WTC11 (cell line): Measurements from ENCODE around the gene TRIM13. TPM values are rescaled to one million over a fixed set of nuclear protein-coding genes. Genes with fewer than 3 reads are reported as not detected.
"Not testable (repeated sequence)": the region's sequence is repeated elsewhere in the genome, so short reads cannot be mapped to it uniquely, and the experiment has no call there.

ENCODE experiments used
- ATAC-seq: fragments of 200-7000 bp; cut with Tn5 transposase; 2 replicates; pipeline ENCODE4 v1.10.0; 2021; ENCODE audit warnings: mild to moderate bottlenecking, moderate library complexity
- CTCF ChIA-PET: fragments of 300-600 bp; sonication (Branson Sonifier 250); formaldehyde crosslinking; loops from one replicate; lab custom pipeline; 2021; ENCODE audit warnings: antibody characterized with exemption; lab: Charles Lee
- POLR2A ChIA-PET: fragments of 350-600 bp; sonication (Branson Sonifier 250); formaldehyde crosslinking; loops from one replicate; lab custom pipeline; 2021; ENCODE audit warnings: antibody characterized with exemption; lab: Charles Lee
- DNase-seq: peaks from one replicate; pipeline ENCODE4 v3.0.0; 2021; ENCODE audit warnings: low spot score
- H3K27ac Mint-ChIP-seq: 2 replicates; pipeline ENCODE4 v1.8.0; 2021; ENCODE audit warnings: mixed read lengths
- H3K27me3 Mint-ChIP-seq: 2 replicates; pipeline ENCODE4 v1.8.0; 2021; ENCODE audit warnings: low read depth, mild to moderate bottlenecking, moderate library complexity, mixed read lengths
- H3K36me3 Mint-ChIP-seq: 2 replicates; pipeline ENCODE4 v1.8.0; 2021; ENCODE audit warnings: mixed read lengths
- H3K4me1 Mint-ChIP-seq: 2 replicates; pipeline ENCODE4 v1.8.0; 2022; ENCODE audit warnings: mixed read lengths
- H3K4me3 Mint-ChIP-seq: 2 replicates; pipeline ENCODE4 v1.8.0; 2021; ENCODE audit warnings: mild to moderate bottlenecking, moderate library complexity, mixed read lengths
- H3K9me3 Mint-ChIP-seq: 2 replicates; pipeline ENCODE4 v1.8.0; 2021; ENCODE audit warnings: mixed read lengths
- ARID4B ChIP-seq: sonication (generic); formaldehyde crosslinking; IDR thresholded peaks from 2 replicates; pipeline ENCODE4 v1.8.0; 2023; ENCODE audit warnings: missing genetic modification reagents, mild to moderate bottlenecking, borderline replicate concordance
- ATF1 ChIP-seq: sonication (generic); formaldehyde crosslinking; IDR thresholded peaks from 2 replicates; pipeline ENCODE4 v1.8.1; 2023; ENCODE audit warnings: mild to moderate bottlenecking, moderate library complexity, missing genetic modification reagents
- ATF3 ChIP-seq: sonication (generic); formaldehyde crosslinking; conservative IDR thresholded peaks from 2 replicates; pipeline ENCODE4 v1.8.1; 2022; ENCODE audit warnings: mild to moderate bottlenecking, missing genetic modification reagents
- ETV6 ChIP-seq: sonication (generic); formaldehyde crosslinking; IDR thresholded peaks from 2 replicates; pipeline ENCODE4 v1.8.1; 2022; ENCODE audit warnings: mild to moderate bottlenecking, missing genetic modification reagents
- FOXJ3 ChIP-seq: sonication (generic); formaldehyde crosslinking; IDR thresholded peaks from 2 replicates; pipeline ENCODE4 v1.9.0; 2021; ENCODE audit warnings: missing genetic modification reagents, mild to moderate bottlenecking, borderline replicate concordance
- IRF2 ChIP-seq: sonication (generic); formaldehyde crosslinking; IDR thresholded peaks from 2 replicates; pipeline ENCODE4 v1.8.0; 2022; ENCODE audit warnings: low read depth, missing genetic modification reagents, borderline replicate concordance
- JAZF1 ChIP-seq: fragments of 250-450 bp; sonication (Bioruptor Pico); IDR thresholded peaks from 2 replicates; pipeline ENCODE4 v1.9.0; 2021; ENCODE audit warnings: moderate library complexity, mild to moderate bottlenecking, inconsistent platforms
- JUN ChIP-seq: sonication (generic); formaldehyde crosslinking; IDR thresholded peaks from 2 replicates; pipeline ENCODE4 v1.8.0; 2023; ENCODE audit warnings: mild to moderate bottlenecking, missing genetic modification reagents
- MYBL2 ChIP-seq: sonication (generic); formaldehyde crosslinking; IDR thresholded peaks from 2 replicates; pipeline ENCODE4 v1.8.1; 2023; ENCODE audit warnings: mild to moderate bottlenecking, moderate library complexity, missing genetic modification reagents
- PRRX2 ChIP-seq: fragments of 250-450 bp; sonication (Bioruptor Pico); IDR thresholded peaks from 2 replicates; pipeline ENCODE4 v1.8.0; 2021; ENCODE audit warnings: mild to moderate bottlenecking
- SP1 ChIP-seq: sonication (generic); formaldehyde crosslinking; conservative IDR thresholded peaks from 2 replicates; pipeline ENCODE4 v1.8.1; 2022; ENCODE audit warnings: missing genetic modification reagents
- TEAD4 ChIP-seq: sonication (generic); formaldehyde crosslinking; IDR thresholded peaks from 2 replicates; pipeline ENCODE4 v1.8.0; 2022; ENCODE audit warnings: mild to moderate bottlenecking, missing genetic modification reagents
- ZBTB21 ChIP-seq: sonication (generic); formaldehyde crosslinking; IDR thresholded peaks from 2 replicates; pipeline ENCODE4 v1.8.1; 2023; ENCODE audit warnings: mild to moderate bottlenecking, missing genetic modification reagents, borderline replicate concordance
- ZNF219 ChIP-seq: sonication (generic); formaldehyde crosslinking; IDR thresholded peaks from 2 replicates; pipeline ENCODE4 v1.8.0; 2023; ENCODE audit warnings: missing genetic modification reagents, mild to moderate bottlenecking, borderline replicate concordance
- ZNF317 ChIP-seq: sonication (generic); formaldehyde crosslinking; IDR thresholded peaks from 2 replicates; pipeline ENCODE4 v1.8.1; 2023; ENCODE audit warnings: low read depth, mild to moderate bottlenecking, moderate library complexity, missing genetic modification reagents, borderline replicate concordance
- ZNF396 ChIP-seq: fragments of 250-450 bp; sonication (Bioruptor Pico); IDR thresholded peaks from 2 replicates; pipeline ENCODE4 v1.8.0; 2021; ENCODE audit warnings: mild to moderate bottlenecking, moderate library complexity, borderline replicate concordance
- total RNA-seq: library from RNA; stranded (reverse); gene quantifications from 3 replicates; pipeline ENCODE4 v1.2.3, GENCODE V29; 2021
- TF ChIP-seq, protein P1 (sequence below): fragments of 250-450 bp; sonication (Bioruptor Pico); conservative IDR thresholded peaks from 2 replicates; pipeline ENCODE4 v1.9.0; 2021; ENCODE audit warnings: mild to moderate bottlenecking
- TF ChIP-seq, protein P2 (sequence below): sonication (generic); formaldehyde crosslinking; conservative IDR thresholded peaks from 2 replicates; pipeline ENCODE4 v1.8.1; 2023; ENCODE audit warnings: mild to moderate bottlenecking, low read depth, missing genetic modification reagents, moderate library complexity
- TF ChIP-seq, protein P3 (sequence below): sonication (generic); formaldehyde crosslinking; IDR thresholded peaks from 2 replicates; pipeline ENCODE4 v1.8.1; 2022; ENCODE audit warnings: low read depth, missing genetic modification reagents, borderline replicate concordance

Gene TRIM13
- total RNA-seq, 1 experiment from 2014 or later = 27.5 TPM

DNA sequence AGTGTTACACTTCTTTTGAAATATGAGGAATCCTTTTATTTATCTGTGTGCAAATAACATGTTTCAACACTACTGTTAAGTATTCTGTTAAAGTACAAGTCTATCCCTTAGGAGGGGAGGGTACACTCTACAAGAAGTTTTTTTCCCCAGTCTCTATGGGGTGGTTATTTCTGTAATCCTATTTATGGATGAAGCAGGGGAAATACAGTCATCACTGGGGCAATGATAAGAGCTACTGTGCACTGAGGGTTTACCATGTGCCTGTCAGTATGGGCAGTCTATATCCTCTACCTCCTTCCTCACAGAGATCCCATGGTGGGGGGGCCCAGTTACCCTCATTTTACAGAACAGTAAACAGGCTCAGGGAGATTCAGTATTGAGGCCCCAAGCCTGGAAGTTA is 16.6 kb upstream of the TRIM13 start (continued):
- TF ChIP-seq, protein P1, sequence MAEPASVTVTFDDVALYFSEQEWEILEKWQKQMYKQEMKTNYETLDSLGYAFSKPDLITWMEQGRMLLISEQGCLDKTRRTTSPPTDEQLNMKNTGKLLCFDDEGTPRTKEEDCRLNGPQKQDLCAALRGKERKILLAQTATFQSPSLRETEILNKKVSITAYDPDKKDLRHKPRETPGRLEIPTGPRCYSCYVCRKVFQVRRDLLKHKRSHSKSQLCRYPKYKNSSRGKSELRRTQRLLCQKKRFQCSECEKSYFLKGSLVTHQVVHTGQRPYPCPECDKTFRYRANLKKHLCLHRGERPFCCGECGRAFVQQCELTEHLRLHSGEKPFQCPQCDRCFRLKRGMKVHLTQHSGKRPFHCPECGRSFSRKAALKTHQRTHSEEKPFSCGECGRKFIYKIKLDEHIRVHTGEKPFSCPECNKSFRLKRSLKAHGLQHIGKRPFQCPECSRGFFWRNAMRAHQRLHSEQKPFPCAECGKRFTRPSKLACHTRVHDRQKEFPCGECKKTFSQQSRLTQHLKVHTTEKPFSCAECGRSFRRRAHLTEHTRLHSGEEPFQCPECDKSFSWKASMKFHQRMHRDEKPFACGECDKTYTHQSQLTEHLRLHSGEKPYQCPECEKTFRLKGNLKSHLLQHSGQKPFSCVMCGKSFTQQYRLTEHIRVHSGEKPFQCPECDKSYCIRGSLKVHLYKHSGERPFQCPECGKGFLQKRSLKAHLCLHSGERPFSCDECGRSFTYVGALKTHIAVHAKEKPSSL (CRISPR knock-in tag) = no peak
- TF ChIP-seq TEAD4 (CRISPR knock-in tag) (no peak), FOXJ3 (no peak), JUN (CRISPR knock-in tag) (no peak), ETV6 (CRISPR knock-in tag) (no peak)
- TF ChIP-seq, protein P2, sequence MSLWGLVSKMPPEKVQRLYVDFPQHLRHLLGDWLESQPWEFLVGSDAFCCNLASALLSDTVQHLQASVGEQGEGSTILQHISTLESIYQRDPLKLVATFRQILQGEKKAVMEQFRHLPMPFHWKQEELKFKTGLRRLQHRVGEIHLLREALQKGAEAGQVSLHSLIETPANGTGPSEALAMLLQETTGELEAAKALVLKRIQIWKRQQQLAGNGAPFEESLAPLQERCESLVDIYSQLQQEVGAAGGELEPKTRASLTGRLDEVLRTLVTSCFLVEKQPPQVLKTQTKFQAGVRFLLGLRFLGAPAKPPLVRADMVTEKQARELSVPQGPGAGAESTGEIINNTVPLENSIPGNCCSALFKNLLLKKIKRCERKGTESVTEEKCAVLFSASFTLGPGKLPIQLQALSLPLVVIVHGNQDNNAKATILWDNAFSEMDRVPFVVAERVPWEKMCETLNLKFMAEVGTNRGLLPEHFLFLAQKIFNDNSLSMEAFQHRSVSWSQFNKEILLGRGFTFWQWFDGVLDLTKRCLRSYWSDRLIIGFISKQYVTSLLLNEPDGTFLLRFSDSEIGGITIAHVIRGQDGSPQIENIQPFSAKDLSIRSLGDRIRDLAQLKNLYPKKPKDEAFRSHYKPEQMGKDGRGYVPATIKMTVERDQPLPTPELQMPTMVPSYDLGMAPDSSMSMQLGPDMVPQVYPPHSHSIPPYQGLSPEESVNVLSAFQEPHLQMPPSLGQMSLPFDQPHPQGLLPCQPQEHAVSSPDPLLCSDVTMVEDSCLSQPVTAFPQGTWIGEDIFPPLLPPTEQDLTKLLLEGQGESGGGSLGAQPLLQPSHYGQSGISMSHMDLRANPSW = no peak

DNA sequence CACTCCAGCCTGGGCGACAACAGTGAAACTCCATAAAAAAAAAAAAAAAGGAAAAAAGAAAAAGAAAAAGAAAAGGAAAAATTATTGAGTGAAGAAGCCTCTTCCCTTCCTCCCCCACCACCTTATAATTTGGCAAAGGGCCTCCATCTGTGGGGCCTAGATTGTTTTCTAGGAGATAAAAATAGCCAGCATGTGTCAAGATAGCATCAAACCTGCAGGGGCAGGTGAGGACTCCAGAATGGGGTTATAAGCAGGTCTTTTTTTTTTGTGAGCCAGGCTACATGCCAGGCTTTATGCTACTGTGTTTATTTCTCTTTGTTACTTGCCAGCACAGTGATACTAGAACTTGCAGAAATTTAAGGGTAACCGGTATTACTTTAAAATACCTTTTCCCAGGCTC is 11.7 kb upstream of the TRIM13 start:
- CTCF ChIA-PET = no interaction called here
- no peaks in the 10 kb centered on the region for H3K9me3 Mint-ChIP-seq
- POLR2A ChIA-PET = interaction anchor here (0.6 to 0.7 kb wide), 2 partner anchors 26 to 349 kb away, joined by 6 read pairs; no protein-coding TSS in a partner anchor
- H3K36me3 Mint-ChIP-seq = no peaks in the 10 kb centered on the region
- H3K27ac Mint-ChIP-seq = no peak overlapping the region
- DNase-seq (no peak), ATAC-seq (no peak)
- no peak for TF ChIP-seq ZBTB21
- no peak for TF ChIP-seq ATF1
- no peak for TF ChIP-seq PRRX2 (CRISPR knock-in tag)
- no peak for TF ChIP-seq SP1 (CRISPR knock-in tag)
- no peak for TF ChIP-seq JUN (CRISPR knock-in tag)
- no peak overlapping the region for H3K4me3 Mint-ChIP-seq
- H3K27me3 Mint-ChIP-seq = no peaks in the 10 kb centered on the region
- peaks cover 4% of the 10 kb centered on the region; the same call in 1 of the 2 replicates for H3K4me1 Mint-ChIP-seq

- Mint-ChIP-seq H3K4me3 (no peak overlapping the region), H3K27ac (no peak overlapping the region), H3K4me1 (peaks cover 4% of the 10 kb centered on the region; the same call in 1 of the 2 replicates), H3K27me3 (no peaks in the 10 kb centered on the region), H3K9me3 (no peaks in the 10 kb centered on the region), H3K36me3 (no peaks in the 10 kb centered on the region)
- DNase-seq (no peak), ATAC-seq (no peak)
- ChIA-PET POLR2A (no interaction called here), CTCF (interaction anchor here (2.1 kb wide), 1 partner anchor 10 kb away, joined by 8 read pairs; no protein-coding TSS in a partner anchor)
- TF ChIP-seq, protein P3, sequence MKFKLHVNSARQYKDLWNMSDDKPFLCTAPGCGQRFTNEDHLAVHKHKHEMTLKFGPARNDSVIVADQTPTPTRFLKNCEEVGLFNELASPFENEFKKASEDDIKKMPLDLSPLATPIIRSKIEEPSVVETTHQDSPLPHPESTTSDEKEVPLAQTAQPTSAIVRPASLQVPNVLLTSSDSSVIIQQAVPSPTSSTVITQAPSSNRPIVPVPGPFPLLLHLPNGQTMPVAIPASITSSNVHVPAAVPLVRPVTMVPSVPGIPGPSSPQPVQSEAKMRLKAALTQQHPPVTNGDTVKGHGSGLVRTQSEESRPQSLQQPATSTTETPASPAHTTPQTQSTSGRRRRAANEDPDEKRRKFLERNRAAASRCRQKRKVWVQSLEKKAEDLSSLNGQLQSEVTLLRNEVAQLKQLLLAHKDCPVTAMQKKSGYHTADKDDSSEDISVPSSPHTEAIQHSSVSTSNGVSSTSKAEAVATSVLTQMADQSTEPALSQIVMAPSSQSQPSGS (CRISPR knock-in tag) = no peak
- TF ChIP-seq ATF3 (CRISPR knock-in tag) (no peak), ZNF219 (CRISPR knock-in tag) (no peak), JUN (CRISPR knock-in tag) (no peak), SP1 (CRISPR knock-in tag) (no peak), JAZF1 (CRISPR knock-in tag) (no peak), MYBL2 (CRISPR knock-in tag) (no peak), ZNF317 (CRISPR knock-in tag) (no peak), ARID4B (CRISPR knock-in tag) (no peak), ZNF396 (CRISPR knock-in tag) (no peak), IRF2 (CRISPR knock-in tag) (no peak)
- TF ChIP-seq, all 79 proteins: peak for 0
Measured at GRCh38 chr13:49986471-49986870, 10.4 kb upstream of the TRIM13 start.

DNA sequence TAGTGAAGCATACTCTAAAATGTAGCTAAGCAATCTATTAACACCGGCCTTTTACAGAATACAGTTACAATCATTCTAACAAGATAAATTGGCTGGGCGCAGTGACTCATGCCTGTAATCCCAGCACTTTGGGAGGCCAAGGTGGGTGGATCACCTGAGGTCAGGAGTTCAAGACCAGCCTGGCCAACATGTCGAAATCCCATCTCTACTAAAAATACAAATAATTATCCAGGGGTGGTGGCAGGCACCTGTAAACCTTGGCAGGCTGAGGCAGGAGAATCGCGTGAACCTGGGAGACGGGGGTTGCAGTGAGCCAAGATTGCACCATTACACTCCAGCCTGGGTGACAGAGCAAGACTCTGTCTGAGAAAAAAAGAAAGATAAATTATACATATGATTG is 6.2 kb upstream of the TRIM13 start:
- H3K27me3 Mint-ChIP-seq, DNase-seq, H3K4me3 Mint-ChIP-seq, H3K9me3 Mint-ChIP-seq, POLR2A ChIA-PET, H3K36me3 Mint-ChIP-seq, H3K27ac Mint-ChIP-seq, ATAC-seq: not testable (repeated sequence)
- H3K4me1 Mint-ChIP-seq = peaks cover 12% of the 10 kb centered on the region
- CTCF ChIA-PET = interaction anchor here (0.7 kb wide), 1 partner anchor 14 kb away, joined by 3 read pairs; no protein-coding TSS in a partner anchor
